IPS-15b (cell line): ENCODE measurements around the gene PCDHGB6.
"Not testable (repeated sequence)": the region's sequence is repeated elsewhere in the genome, so short reads cannot be mapped to it uniquely, and the experiment has no call there.

Source experiments
- H3K27me3 ChIP-seq: one replicate; pipeline ENCODE4 v1.6.1; 2013; ENCODE audit warnings: low read length; ENCODE audit not compliant: control insufficient read depth, insufficient read depth
- H3K36me3 ChIP-seq: one replicate; pipeline ENCODE4 v1.6.1; 2013; ENCODE audit warnings: low read length; ENCODE audit not compliant: control insufficient read depth, insufficient read depth
- H3K4me1 ChIP-seq: one replicate; pipeline ENCODE4 v1.6.1; 2013; ENCODE audit warnings: mild to moderate bottlenecking, low read length; ENCODE audit not compliant: control insufficient read depth, insufficient read depth
- H3K4me3 ChIP-seq: one replicate; pipeline ENCODE4 v1.5.1; 2013; ENCODE audit warnings: low read depth, low read length
- H3K9ac ChIP-seq: one replicate; pipeline ENCODE4 v1.6.1; 2013; ENCODE audit warnings: low read depth, mild to moderate bottlenecking, low read length
- H3K9me3 ChIP-seq: one replicate; pipeline ENCODE4 v1.6.1; 2013; ENCODE audit warnings: mild to moderate bottlenecking, low read length; ENCODE audit not compliant: control insufficient read depth, insufficient read depth

The PCDHGB6 gene

GRCh38 chr5:141414548-141415274 is 6.9 kb downstream of the PCDHGB6 start:
- not testable (repeated sequence) for H3K4me1 ChIP-seq, H3K36me3 ChIP-seq, H3K9me3 ChIP-seq, H3K9ac ChIP-seq, H3K4me3 ChIP-seq
- peaks cover 14% of the 10 kb centered on the region for H3K27me3 ChIP-seq

- not testable (repeated sequence) for H3K9me3 ChIP-seq, H3K4me3 ChIP-seq, H3K36me3 ChIP-seq, H3K9ac ChIP-seq, H3K4me1 ChIP-seq
- peaks cover 17% of the 10 kb centered on the region for H3K27me3 ChIP-seq
Observed at GRCh38 chr5:141415275-141415618, 7.4 kb downstream of the PCDHGB6 start.

- H3K4me1 ChIP-seq, H3K9me3 ChIP-seq, H3K36me3 ChIP-seq: not testable (repeated sequence)
- peak within 1 kb of the TSS; percentile 55 for H3K4me3 ChIP-seq
- peaks cover 17% of the 10 kb centered on the region for H3K27me3 ChIP-seq
- peak within 1 kb of the TSS; percentile 56 for H3K9ac ChIP-seq
Observed at GRCh38 chr5:141417494-141418172, 9.8 kb downstream of the PCDHGB6 start, which contains the start of gene PCDHGB7. PCDHGB7 (plus strand) TSS chr5:141417677; CDS start chr5:141417860, 183 bp downstream.

GRCh38 chr5:141419074-141419880 is 11.5 kb downstream of the PCDHGB6 start:
- Histone ChIP-seq H3K9me3 (peaks cover 5% of the 10 kb centered on the region), H3K4me1 (no peaks in the 10 kb centered on the region), H3K4me3 (no peak overlapping the region), H3K36me3 (no peaks in the 10 kb centered on the region), H3K9ac (no peak overlapping the region), H3K27me3 (peaks cover 17% of the 10 kb centered on the region)

DNA sequence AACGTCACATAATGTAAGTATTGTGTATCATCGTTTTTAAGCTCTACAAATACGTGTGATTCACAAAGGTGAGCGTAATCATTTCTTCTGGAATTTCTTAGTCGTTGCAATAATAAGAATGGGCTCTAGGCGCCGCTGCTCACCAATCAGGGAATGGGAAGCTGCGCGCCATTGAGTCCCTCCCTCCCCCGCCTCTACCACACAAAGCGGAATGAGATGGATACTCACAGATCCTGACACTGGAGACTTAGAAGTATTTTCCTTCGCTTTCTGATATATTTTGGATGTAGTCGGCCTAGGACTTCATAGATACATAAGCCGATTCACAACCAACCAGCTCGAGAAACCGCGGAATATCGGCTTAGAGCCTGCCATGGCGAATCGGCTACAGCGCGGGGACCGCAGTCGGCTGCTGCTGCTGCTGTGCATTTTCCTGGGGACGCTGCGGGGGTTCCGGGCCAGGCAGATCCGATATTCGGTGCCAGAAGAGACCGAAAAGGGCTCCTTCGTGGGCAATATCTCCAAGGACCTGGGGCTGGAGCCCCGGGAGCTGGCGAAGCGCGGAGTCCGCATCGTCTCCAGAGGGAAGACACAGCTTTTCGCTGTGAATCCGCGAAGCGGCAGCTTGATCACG is 13.2 kb downstream of the PCDHGB6 start, which contains the start of gene PCDHGA11:
Gene PCDHGA11 (plus strand): TSS at position 197 of the 634 bp plus-strand sequence. CDS start 177 bp downstream, at position 374.
- H3K36me3 ChIP-seq = no peaks in the 10 kb centered on the region
- H3K9me3 ChIP-seq = peaks cover 5% of the 10 kb centered on the region
- peaks cover 17% of the 10 kb centered on the region for H3K27me3 ChIP-seq
- H3K4me1 ChIP-seq = no peaks in the 10 kb centered on the region
- H3K9ac ChIP-seq = no peak within 1 kb of the TSS
- H3K4me3 ChIP-seq = peak within 1 kb of the TSS; percentile 52

DNA sequence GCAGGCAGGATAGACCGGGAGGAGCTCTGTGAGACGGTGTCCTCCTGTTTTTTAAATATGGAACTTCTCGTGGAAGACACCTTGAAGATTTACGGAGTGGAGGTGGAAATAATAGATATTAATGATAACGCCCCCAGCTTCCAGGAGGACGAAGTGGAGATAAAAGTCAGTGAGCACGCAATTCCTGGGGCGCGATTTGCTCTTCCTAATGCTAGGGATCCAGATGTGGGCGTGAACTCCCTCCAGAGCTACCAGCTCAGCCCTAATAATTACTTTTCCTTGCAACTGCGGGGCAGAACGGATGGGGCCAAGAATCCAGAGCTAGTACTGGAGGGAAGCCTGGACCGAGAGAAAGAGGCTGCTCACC is 13.7 kb downstream of the PCDHGB6 start:
- H3K27me3 ChIP-seq = peaks cover 17% of the 10 kb centered on the region
- H3K4me3 ChIP-seq = peak overlapping the region; percentile 52
- H3K9ac ChIP-seq = no peak overlapping the region
- no peaks in the 10 kb centered on the region for H3K4me1 ChIP-seq
- H3K36me3 ChIP-seq = no peaks in the 10 kb centered on the region
- peaks cover 5% of the 10 kb centered on the region for H3K9me3 ChIP-seq

DNA sequence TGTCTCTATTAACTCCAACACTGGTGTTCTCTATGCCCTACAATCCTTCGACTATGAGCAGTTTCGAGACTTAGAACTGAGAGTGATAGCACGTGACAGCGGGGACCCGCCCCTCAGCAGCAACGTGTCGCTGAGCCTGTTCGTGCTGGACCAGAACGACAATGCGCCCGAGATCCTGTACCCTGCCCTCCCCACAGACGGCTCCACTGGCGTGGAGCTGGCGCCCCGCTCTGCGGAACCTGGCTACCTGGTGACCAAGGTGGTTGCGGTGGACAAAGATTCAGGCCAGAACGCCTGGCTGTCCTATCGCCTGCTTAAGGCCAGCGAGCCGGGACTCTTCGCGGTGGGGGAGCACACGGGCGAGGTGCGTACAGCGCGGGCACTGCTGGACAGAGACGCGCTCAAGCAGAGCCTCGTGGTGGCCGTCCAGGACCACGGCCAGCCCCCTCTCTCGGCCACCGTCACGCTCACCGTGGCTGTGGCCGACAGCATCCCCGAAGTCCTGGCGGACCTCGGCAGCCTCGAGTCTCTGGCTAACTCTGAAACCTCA is 15.0 kb downstream of the PCDHGB6 start:
- no peaks in the 10 kb centered on the region for H3K4me1 ChIP-seq
- no peak overlapping the region for H3K9ac ChIP-seq
- H3K4me3 ChIP-seq = no peak overlapping the region
- peaks cover 17% of the 10 kb centered on the region for H3K27me3 ChIP-seq
- peaks cover 4% of the 10 kb centered on the region for H3K36me3 ChIP-seq
- H3K9me3 ChIP-seq = peaks cover 11% of the 10 kb centered on the region

DNA sequence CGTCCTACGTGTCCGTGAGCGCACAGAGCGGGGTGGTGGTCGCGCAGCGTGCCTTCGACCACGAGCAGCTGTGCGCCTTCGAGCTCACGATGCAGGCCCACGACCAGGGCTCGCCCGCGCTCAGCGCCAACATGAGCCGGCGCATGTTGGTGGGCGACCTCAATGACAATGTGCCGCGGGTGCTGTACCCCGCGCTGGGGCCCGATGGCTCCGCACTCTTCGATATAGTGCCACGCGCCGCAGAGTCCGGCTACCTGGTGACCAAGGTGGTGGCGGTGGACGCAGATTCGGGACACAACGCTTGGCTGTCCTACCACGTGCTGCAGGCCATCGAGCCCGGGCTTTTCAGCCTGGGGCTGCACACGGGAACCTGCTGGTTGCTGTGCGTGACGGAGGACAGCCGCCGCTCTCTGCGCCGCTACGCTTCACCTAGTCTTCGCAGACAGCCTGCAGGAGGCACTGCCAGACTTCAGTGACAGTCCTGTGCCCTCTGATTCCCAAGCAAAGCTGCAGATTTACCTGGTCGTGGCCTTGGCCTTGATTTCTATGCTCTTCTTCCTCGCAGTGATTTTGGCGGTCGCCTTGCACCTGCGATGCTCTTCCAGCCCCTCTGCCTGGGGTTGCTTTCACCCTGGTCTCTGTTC is 20.1 kb downstream of the PCDHGB6 start:
- Histone ChIP-seq H3K4me3 (no peak overlapping the region), H3K36me3 (peaks cover 6% of the 10 kb centered on the region), H3K9me3 (peaks cover 17% of the 10 kb centered on the region), H3K9ac (no peak overlapping the region), H3K27me3 (no peaks in the 10 kb centered on the region), H3K4me1 (no peaks in the 10 kb centered on the region)

GRCh38 chr5:141430332-141431113 is 22.7 kb downstream of the PCDHGB6 start, which contains the start of gene PCDHGA12:
PCDHGA12 (plus strand) TSS chr5:141430507; CDS start chr5:141430760, 253 bp downstream.
- Histone ChIP-seq H3K4me1 (no peaks in the 10 kb centered on the region), H3K4me3 (no peak within 1 kb of the TSS), H3K9me3 (peaks cover 21% of the 10 kb centered on the region), H3K27me3 (no peaks in the 10 kb centered on the region), H3K9ac (no peak within 1 kb of the TSS), H3K36me3 (peaks cover 6% of the 10 kb centered on the region)

DNA sequence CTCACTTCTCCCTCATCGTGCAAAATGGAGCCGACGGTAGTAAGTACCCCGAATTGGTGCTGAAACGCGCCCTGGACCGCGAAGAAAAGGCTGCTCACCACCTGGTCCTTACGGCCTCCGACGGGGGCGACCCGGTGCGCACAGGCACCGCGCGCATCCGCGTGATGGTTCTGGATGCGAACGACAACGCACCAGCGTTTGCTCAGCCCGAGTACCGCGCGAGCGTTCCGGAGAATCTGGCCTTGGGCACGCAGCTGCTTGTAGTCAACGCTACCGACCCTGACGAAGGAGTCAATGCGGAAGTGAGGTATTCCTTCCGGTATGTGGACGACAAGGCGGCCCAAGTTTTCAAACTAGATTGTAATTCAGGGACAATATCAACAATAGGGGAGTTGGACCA is 23.5 kb downstream of the PCDHGB6 start:
- Histone ChIP-seq H3K36me3 (peaks cover 6% of the 10 kb centered on the region), H3K9ac (no peak overlapping the region), H3K4me1 (no peaks in the 10 kb centered on the region), H3K4me3 (no peak overlapping the region), H3K9me3 (peaks cover 21% of the 10 kb centered on the region), H3K27me3 (no peaks in the 10 kb centered on the region)
